ENCODE results near the gene DDIAS. TPM values are rescaled to one million over a fixed set of nuclear protein-coding genes. Genes with fewer than 3 reads are reported as not detected.
A peak's percentile ranks its signal among the peaks of the same experiment; 100 is the strongest.

DDIAS gene
- total and polyA plus RNA-seq, 2 donors (not counting 1 experiment from before 2014, with no cell fraction given): 1.7 to 3.3 TPM

- no peaks in the 10 kb centered on the region for H3K9me3 Mint-ChIP-seq (ENCODE audit: insufficient read depth)
- Histone ChIP-seq H3K27ac (ENCODE audit: low read length in 2 of 2) (no peak overlapping the region), H3K27me3 (replicated peaks in 1 of 4; ENCODE audit: control extremely low read depth in 1 of 4, control insufficient read depth in 3 of 4, insufficient read depth in 4 of 4, low read length in 3 of 4) (no peaks in the 10 kb centered on the region), H3K4me2 (replicated peaks; ENCODE audit: low read depth, low read length, poor library complexity, severe bottlenecking) (no peak overlapping the region), H3K79me2 (ENCODE audit: control insufficient read depth, insufficient read depth, low read length) (peaks cover 52% of the 10 kb centered on the region), H3K36me3 (replicated peaks in 1 of 2; ENCODE audit: control extremely low read depth in 1 of 2, control insufficient read depth in 1 of 2, extremely low read depth in 1 of 2, insufficient read depth in 2 of 2, low read length in 1 of 2) (peaks cover 0 to 5% of the 10 kb centered on the region in 2 experiments), H3K4me1 (ENCODE audit: control insufficient read depth in 2 of 2, insufficient read depth in 2 of 2, low read length in 2 of 2) (peaks cover 6% of the 10 kb centered on the region in 2 donors), H3K9ac (ENCODE audit: low read length) (no peak overlapping the region), H3K9me3 (ENCODE audit: control extremely low read depth in 1 of 3, control insufficient read depth in 2 of 3, insufficient read depth in 1 of 3, low read length in 2 of 3) (no peaks in the 10 kb centered on the region), H4K20me1 (ENCODE audit: control insufficient read depth, insufficient read depth, low read length, poor library complexity, severe bottlenecking) (peaks cover 17% of the 10 kb centered on the region), H2AFZ (ENCODE audit: insufficient read depth, low read depth, low read length, poor library complexity, severe bottlenecking) (no peak overlapping the region), H3K4me3 (ENCODE audit: control extremely low read depth in 1 of 5, extremely low read depth in 1 of 5, insufficient read depth in 1 of 5, low read depth in 2 of 5, low read length in 4 of 5) (no peak overlapping the region)
- no peak overlapping the region for H3K4me3 Mint-ChIP-seq
- H3K27me3 Mint-ChIP-seq: no peaks in the 10 kb centered on the region
- intact Hi-C loops (cut with micrococcal nuclease): no loop called here
- CTCF ChIA-PET: interaction anchor here (1.3 to 7.4 kb wide), 2 partner anchors 15 to 384 kb away, joined by 4 to 151 read pairs; no protein-coding TSS in a partner anchor
- DNase-seq (peak; percentile 17), ATAC-seq (ENCODE audit: low read depth) (no peak)
- no peak overlapping the region for H3K27ac Mint-ChIP-seq
- POLR2A ChIA-PET: no interaction called here
- 43% methylated on average over 3 of the region's 5 CpGs for WGBS (ENCODE audit: insufficient coverage)
- H3K4me1 Mint-ChIP-seq: peaks cover 11% of the 10 kb centered on the region
- no peak for TF ChIP-seq EZH2 (IDR thresholded peaks at IDR 0.05; ENCODE audit: borderline replicate concordance, insufficient read depth, low read depth, low read length, poor library complexity, severe bottlenecking)
- peak; percentile 1 for TF ChIP-seq CTCF (IDR thresholded peaks at IDR 0.05)
Measured at GRCh38 chr11:82864268-82864667, 37.3 kb upstream of the DDIAS start.

GRCh38 chr11:82865841-82866240 lies 35.7 kb upstream of the DDIAS start:
- peaks cover 52% of the 10 kb centered on the region for H3K79me2 ChIP-seq (ENCODE audit: control insufficient read depth, insufficient read depth, low read length)
- Mint-ChIP-seq H3K9me3 (ENCODE audit: insufficient read depth) (no peaks in the 10 kb centered on the region), H3K27me3 (no peaks in the 10 kb centered on the region), H3K27ac (no peak overlapping the region), H3K4me3 (no peak overlapping the region), H3K4me1 (peaks cover 11% of the 10 kb centered on the region)
- H3K27me3 ChIP-seq (replicated peaks in 1 of 4; ENCODE audit: control extremely low read depth in 1 of 4, control insufficient read depth in 3 of 4, insufficient read depth in 4 of 4, low read length in 3 of 4): no peaks in the 10 kb centered on the region
- H3K4me2 ChIP-seq (replicated peaks; ENCODE audit: low read depth, low read length, poor library complexity, severe bottlenecking): no peak overlapping the region
- no peak for DNase-seq
- TF ChIP-seq EZH2 (IDR thresholded peaks at IDR 0.05; ENCODE audit: borderline replicate concordance, insufficient read depth, low read depth, low read length, poor library complexity, severe bottlenecking) (no peak), CTCF (IDR thresholded peaks at IDR 0.05) (no peak)
- 93% methylated on average over 2 of the region's 2 CpGs for whole genome bisulfite sequencing (ENCODE audit: insufficient coverage)
- no peak overlapping the region for H3K4me3 ChIP-seq (ENCODE audit: control extremely low read depth in 1 of 5, extremely low read depth in 1 of 5, insufficient read depth in 1 of 5, low read depth in 2 of 5, low read length in 4 of 5)
- no peak overlapping the region for H3K27ac ChIP-seq (ENCODE audit: low read length in 2 of 2)
- ChIA-PET CTCF (interaction anchor here (0.7 to 7.4 kb wide), 9 partner anchors 14 to 420 kb away, joined by 3 to 151 read pairs (median 7); partner anchors contain the start of gene CCDC90B), POLR2A (interaction anchor here (0.6 kb wide), 1 partner anchor 62 kb away, joined by 3 read pairs; no protein-coding TSS in a partner anchor)
- peaks cover 17% of the 10 kb centered on the region for H4K20me1 ChIP-seq (ENCODE audit: control insufficient read depth, insufficient read depth, low read length, poor library complexity, severe bottlenecking)
- intact Hi-C loops (cut with micrococcal nuclease): loop anchor here (2.0 to 5.0 kb wide), 3 partner anchors 149 to 955 kb away; no protein-coding TSS in a partner anchor
- no peak for ATAC-seq (ENCODE audit: low read depth)
- H3K36me3 ChIP-seq (replicated peaks in 1 of 2; ENCODE audit: control extremely low read depth in 1 of 2, control insufficient read depth in 1 of 2, extremely low read depth in 1 of 2, insufficient read depth in 2 of 2, low read length in 1 of 2): peaks cover 0 to 5% of the 10 kb centered on the region in 2 experiments
- no peak overlapping the region for H2AFZ ChIP-seq (ENCODE audit: insufficient read depth, low read depth, low read length, poor library complexity, severe bottlenecking)
- H3K9ac ChIP-seq (ENCODE audit: low read length): no peak overlapping the region
- H3K9me3 ChIP-seq (ENCODE audit: control extremely low read depth in 1 of 3, control insufficient read depth in 2 of 3, insufficient read depth in 1 of 3, low read length in 2 of 3): no peaks in the 10 kb centered on the region
- peaks cover 6% of the 10 kb centered on the region in 2 donors for H3K4me1 ChIP-seq (ENCODE audit: control insufficient read depth in 2 of 2, insufficient read depth in 2 of 2, low read length in 2 of 2)
